Kidney epithelial cell (primary cell): Measurements from ENCODE around the gene ERC2. TPM values are rescaled to one million over a fixed set of nuclear protein-coding genes. Genes with fewer than 3 reads are reported as not detected.

Experiments used
- DNase-seq: peaks from one replicate; pipeline ENCODE4 v3.0.0-alpha.2; 2010; ENCODE audit warnings: low read depth
- H3K27me3 ChIP-seq: 2 replicates; pipeline ENCODE4 v1.6.0; 2011; ENCODE audit warnings: low read length; ENCODE audit not compliant: control insufficient read depth, insufficient read depth
- H3K36me3 ChIP-seq: 2 replicates; pipeline ENCODE4 v1.5.1; 2011; ENCODE audit warnings: low read length; ENCODE audit not compliant: control insufficient read depth, insufficient read depth
- H3K4me3 ChIP-seq: 2 replicates; pipeline ENCODE4 v1.5.1; 2011; ENCODE audit warnings: low read depth, mild to moderate bottlenecking, control low read depth, low read length
- CTCF ChIP-seq: IDR thresholded peaks from 2 replicates; pipeline ENCODE4 v1.5.1; 2011; ENCODE audit warnings: mild to moderate bottlenecking, moderate library complexity, low read length, control low read depth, inconsistent platforms; ENCODE audit not compliant: insufficient read depth, poor library complexity, severe bottlenecking
- total RNA-seq: library from RNA; depleted of rRNA; stranded (reverse); fragments of >200 nt; gene quantifications from 2 replicates; pipeline ENCODE4 v1.2.3, GENCODE V29; 2015

The ERC2 gene
- total RNA-seq, 1 donor from 2014 or later: 17.0 TPM

- TF ChIP-seq CTCF: no peak
- DNase-seq: no peak
- H3K27me3 ChIP-seq: no peaks in the 10 kb centered on the region
These were observed 1001.7 kb downstream of the ERC2 start for GRCh38 chr3:55466526-55466925.

GRCh38 chr3:55461896-55462295, 1006.4 kb downstream of the ERC2 start:
- no peak for TF ChIP-seq CTCF
- Histone ChIP-seq H3K4me3 (no peak overlapping the region), H3K27me3 (no peaks in the 10 kb centered on the region), H3K36me3 (no peaks in the 10 kb centered on the region)
- DNase-seq: no peak

More at GRCh38 chr3:55466526-55466925, 1001.7 kb downstream of the ERC2 start:
- Histone ChIP-seq H3K4me3 (no peak overlapping the region), H3K36me3 (peaks cover 3% of the 10 kb centered on the region)

- Histone ChIP-seq H3K4me3 (no peak overlapping the region), H3K27me3 (no peaks in the 10 kb centered on the region), H3K36me3 (no peaks in the 10 kb centered on the region)
- no peak for DNase-seq
- no peak for TF ChIP-seq CTCF
These were observed 1008.4 kb downstream of the ERC2 start for GRCh38 chr3:55459838-55460237.

Other genes starting within 250 kb of the ERC2 start
- 7.5 and 11.6 TPM in 2 replicates for gene CCDC66, start 88.7 kb upstream of the ERC2 start, total RNA-seq
- gene TASOR, start 214.8 kb upstream of the ERC2 start, total RNA-seq: 34.0 and 35.0 TPM in 2 replicates